ENCODE results near the gene TAC4. TPM values are rescaled to one million over a fixed set of nuclear protein-coding genes. Genes with fewer than 3 reads are reported as not detected.

Gene TAC4
- total RNA-seq, 1 donor from 2014 or later = not detected

GRCh38 chr17:49821466-49821865 lies 26.4 kb downstream of the TAC4 start:
- Mint-ChIP-seq H3K36me3 (ENCODE audit: low read depth, unreplicated experiment) (peaks cover 19% of the 10 kb centered on the region), H3K27me3 (ENCODE audit: low read depth, unreplicated experiment) (no peaks in the 10 kb centered on the region), H3K4me1 (ENCODE audit: low read depth, unreplicated experiment) (peaks cover 10% of the 10 kb centered on the region), H3K27ac (ENCODE audit: unreplicated experiment) (no peak overlapping the region), H3K4me3 (ENCODE audit: unreplicated experiment) (no peak overlapping the region), H3K9me3 (ENCODE audit: unreplicated experiment) (no peaks in the 10 kb centered on the region)
- no peak overlapping the region for H2AFZ ChIP-seq (ENCODE audit: low read depth, low read length)
- no peak overlapping the region for H3K27ac ChIP-seq (ENCODE audit: low read depth, low read length)
- DNase-seq (ENCODE audit: low read depth) (no peak), FAIRE-seq (no peak)
- H4K20me1 ChIP-seq (ENCODE audit: insufficient read depth, low read length) = peaks cover 7% of the 10 kb centered on the region
- no peak overlapping the region for H3K4me3 ChIP-seq (ENCODE audit: insufficient read depth, low read depth, low read length)
- no peaks in the 10 kb centered on the region for H3K27me3 ChIP-seq (ENCODE audit: insufficient read depth, low read length)
- TF ChIP-seq CTCF (IDR thresholded peaks at IDR 0.05; ENCODE audit: insufficient read depth, low read depth, low read length) (no peak), EZH2 (IDR thresholded peaks at IDR 0.05; ENCODE audit: insufficient read depth, low read length) (no peak)
- H3K4me2 ChIP-seq (ENCODE audit: low read length) = no peak overlapping the region
- H3K9ac ChIP-seq (ENCODE audit: low read length) = no peak overlapping the region
- H3K36me3 ChIP-seq (ENCODE audit: insufficient read depth, low read length) = peaks cover 74% of the 10 kb centered on the region
- H3K4me1 ChIP-seq (ENCODE audit: insufficient read depth, low read length) = no peaks in the 10 kb centered on the region
- no peaks in the 10 kb centered on the region for H3K9me3 ChIP-seq (ENCODE audit: insufficient read depth, low read depth, low read length)
- peaks cover 11% of the 10 kb centered on the region for H3K79me2 ChIP-seq (ENCODE audit: insufficient read depth, low read length)

GRCh38 chr17:49820773-49821172 lies 27.1 kb downstream of the TAC4 start:
- peaks cover 7% of the 10 kb centered on the region for H4K20me1 ChIP-seq (ENCODE audit: insufficient read depth, low read length)
- H3K36me3 ChIP-seq (ENCODE audit: insufficient read depth, low read length) = peaks cover 72% of the 10 kb centered on the region
- H2AFZ ChIP-seq (ENCODE audit: low read depth, low read length) = no peak overlapping the region
- Mint-ChIP-seq H3K27me3 (ENCODE audit: low read depth, unreplicated experiment) (no peaks in the 10 kb centered on the region), H3K4me3 (ENCODE audit: unreplicated experiment) (no peak overlapping the region), H3K9me3 (ENCODE audit: unreplicated experiment) (no peaks in the 10 kb centered on the region), H3K4me1 (ENCODE audit: low read depth, unreplicated experiment) (peaks cover 17% of the 10 kb centered on the region), H3K36me3 (ENCODE audit: low read depth, unreplicated experiment) (peaks cover 14% of the 10 kb centered on the region), H3K27ac (ENCODE audit: unreplicated experiment) (no peak overlapping the region)
- no peaks in the 10 kb centered on the region for H3K27me3 ChIP-seq (ENCODE audit: insufficient read depth, low read length)
- H3K4me3 ChIP-seq (ENCODE audit: insufficient read depth, low read depth, low read length) = no peak overlapping the region
- no peak overlapping the region for H3K27ac ChIP-seq (ENCODE audit: low read depth, low read length)
- H3K4me1 ChIP-seq (ENCODE audit: insufficient read depth, low read length) = peaks cover 3% of the 10 kb centered on the region
- DNase-seq (ENCODE audit: low read depth) (no peak), FAIRE-seq (no peak)
- TF ChIP-seq EZH2 (IDR thresholded peaks at IDR 0.05; ENCODE audit: insufficient read depth, low read length) (no peak), CTCF (IDR thresholded peaks at IDR 0.05; ENCODE audit: insufficient read depth, low read depth, low read length) (no peak)
- no peaks in the 10 kb centered on the region for H3K9me3 ChIP-seq (ENCODE audit: insufficient read depth, low read depth, low read length)
- H3K79me2 ChIP-seq (ENCODE audit: insufficient read depth, low read length) = peaks cover 11% of the 10 kb centered on the region
- H3K9ac ChIP-seq (ENCODE audit: low read length) = no peak overlapping the region
- no peak overlapping the region for H3K4me2 ChIP-seq (ENCODE audit: low read length)

- no peak for DNase-seq (ENCODE audit: low read depth)
- peaks cover 26% of the 10 kb centered on the region for H3K4me1 Mint-ChIP-seq (ENCODE audit: low read depth, unreplicated experiment)
- H3K27ac ChIP-seq (ENCODE audit: low read depth, low read length) = no peak overlapping the region
- no peaks in the 10 kb centered on the region for H3K27me3 Mint-ChIP-seq (ENCODE audit: low read depth, unreplicated experiment)
- no peaks in the 10 kb centered on the region for H3K9me3 ChIP-seq (ENCODE audit: insufficient read depth, low read depth, low read length)
- H3K4me1 ChIP-seq (ENCODE audit: insufficient read depth, low read length) = peaks cover 14% of the 10 kb centered on the region
- H3K36me3 ChIP-seq (ENCODE audit: insufficient read depth, low read length) = peaks cover 65% of the 10 kb centered on the region
- FAIRE-seq = no peak
- H3K4me3 ChIP-seq (ENCODE audit: insufficient read depth, low read depth, low read length) = no peak overlapping the region
- no peak overlapping the region for H3K4me2 ChIP-seq (ENCODE audit: low read length)
- H3K27me3 ChIP-seq (ENCODE audit: insufficient read depth, low read length) = no peaks in the 10 kb centered on the region
- TF ChIP-seq CTCF (IDR thresholded peaks at IDR 0.05; ENCODE audit: insufficient read depth, low read depth, low read length) (no peak), EZH2 (IDR thresholded peaks at IDR 0.05; ENCODE audit: insufficient read depth, low read length) (no peak)
- no peak overlapping the region for H2AFZ ChIP-seq (ENCODE audit: low read depth, low read length)
- H3K27ac Mint-ChIP-seq (ENCODE audit: unreplicated experiment) = no peak overlapping the region
- peaks cover 9% of the 10 kb centered on the region for H4K20me1 ChIP-seq (ENCODE audit: insufficient read depth, low read length)
- no peaks in the 10 kb centered on the region for H3K9me3 Mint-ChIP-seq (ENCODE audit: unreplicated experiment)
- H3K36me3 Mint-ChIP-seq (ENCODE audit: low read depth, unreplicated experiment) = peaks cover 9% of the 10 kb centered on the region
- no peak overlapping the region for H3K9ac ChIP-seq (ENCODE audit: low read length)
- peaks cover 11% of the 10 kb centered on the region for H3K79me2 ChIP-seq (ENCODE audit: insufficient read depth, low read length)
- no peak overlapping the region for H3K4me3 Mint-ChIP-seq (ENCODE audit: unreplicated experiment)
Measured at GRCh38 chr17:49819651-49820050, 28.2 kb downstream of the TAC4 start.
